ENCODE results near the gene CELA3A.
"Not testable (repeated sequence)": the region's sequence is repeated elsewhere in the genome, so short reads cannot be mapped to it uniquely, and the experiment has no call there.

DNA sequence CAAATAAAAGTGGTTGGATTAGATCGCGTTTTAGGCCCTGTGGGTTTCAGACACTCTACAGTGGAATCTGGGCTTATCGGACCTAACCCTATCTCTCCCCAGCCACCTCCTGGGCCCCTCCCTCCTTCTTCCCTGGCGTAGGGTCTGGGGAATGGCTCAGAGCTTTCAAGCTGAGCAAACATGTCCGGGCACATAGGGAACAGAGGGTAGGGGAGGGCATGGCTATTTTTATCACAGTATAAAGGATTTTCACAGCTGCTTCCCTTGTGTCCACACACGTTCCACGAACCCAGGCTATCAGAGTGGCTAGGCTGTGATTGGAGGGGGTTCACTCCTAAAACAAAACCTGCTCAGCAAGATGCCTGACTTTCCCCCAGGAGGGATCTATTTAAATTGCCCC is 1.8 kb upstream of the CELA3A start:
- TF ChIP-seq, protein P1, sequence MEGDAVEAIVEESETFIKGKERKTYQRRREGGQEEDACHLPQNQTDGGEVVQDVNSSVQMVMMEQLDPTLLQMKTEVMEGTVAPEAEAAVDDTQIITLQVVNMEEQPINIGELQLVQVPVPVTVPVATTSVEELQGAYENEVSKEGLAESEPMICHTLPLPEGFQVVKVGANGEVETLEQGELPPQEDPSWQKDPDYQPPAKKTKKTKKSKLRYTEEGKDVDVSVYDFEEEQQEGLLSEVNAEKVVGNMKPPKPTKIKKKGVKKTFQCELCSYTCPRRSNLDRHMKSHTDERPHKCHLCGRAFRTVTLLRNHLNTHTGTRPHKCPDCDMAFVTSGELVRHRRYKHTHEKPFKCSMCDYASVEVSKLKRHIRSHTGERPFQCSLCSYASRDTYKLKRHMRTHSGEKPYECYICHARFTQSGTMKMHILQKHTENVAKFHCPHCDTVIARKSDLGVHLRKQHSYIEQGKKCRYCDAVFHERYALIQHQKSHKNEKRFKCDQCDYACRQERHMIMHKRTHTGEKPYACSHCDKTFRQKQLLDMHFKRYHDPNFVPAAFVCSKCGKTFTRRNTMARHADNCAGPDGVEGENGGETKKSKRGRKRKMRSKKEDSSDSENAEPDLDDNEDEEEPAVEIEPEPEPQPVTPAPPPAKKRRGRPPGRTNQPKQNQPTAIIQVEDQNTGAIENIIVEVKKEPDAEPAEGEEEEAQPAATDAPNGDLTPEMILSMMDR (IDR thresholded peaks at IDR 0.05; ENCODE audit: low read depth, low read length, poor library complexity, severe bottlenecking): not testable (repeated sequence)
- not testable (repeated sequence) for TF ChIP-seq EZH2phosphoT487 (IDR thresholded peaks at IDR 0.05; ENCODE audit: borderline replicate concordance, low read length)
